Hepatocyte (in vitro differentiated cells): Measurements from ENCODE around the gene PPP6R2. TPM values are rescaled to one million over a fixed set of nuclear protein-coding genes. Genes with fewer than 3 reads are reported as not detected.

Experiments
- DNase-seq: peaks from one replicate; pipeline ENCODE4 v3.0.0-alpha.2; 2016; ENCODE audit warnings: low spot score
- H2AFZ ChIP-seq: fragments of 200-600 bp; sonication (generic); 2 replicates; pipeline ENCODE4 v1.6.0; 2016; ENCODE audit warnings: antibody characterized with exemption, mild to moderate bottlenecking
- H3K27ac ChIP-seq: fragments of 200-600 bp; sonication (generic); 2 replicates; pipeline ENCODE4 v1.5.1; 2016; ENCODE audit warnings: mild to moderate bottlenecking
- H3K27me3 ChIP-seq: fragments of 200-600 bp; sonication (generic); 2 replicates; pipeline ENCODE4 v1.6.1; 2016
- H3K36me3 ChIP-seq: fragments of 200-600 bp; sonication (generic); replicated peaks from 2 replicates; pipeline ENCODE4 v1.5.1; 2016; ENCODE audit warnings: low read depth; ENCODE audit not compliant: insufficient read depth
- H3K4me1 ChIP-seq: fragments of 200-600 bp; sonication (generic); 2 replicates; pipeline ENCODE4 v1.5.1; 2016; ENCODE audit warnings: mild to moderate bottlenecking, moderate library complexity; ENCODE audit not compliant: insufficient read depth
- H3K4me2 ChIP-seq: fragments of 200-600 bp; sonication (generic); 2 replicates; pipeline ENCODE4 v1.6.0; 2016
- H3K4me3 ChIP-seq: fragments of 200-600 bp; sonication (generic); 2 replicates; pipeline ENCODE4 v1.5.1; 2016; ENCODE audit warnings: mild to moderate bottlenecking
- H3K79me2 ChIP-seq: fragments of 200-600 bp; sonication (generic); 2 replicates; pipeline ENCODE4 v1.6.0; 2017; ENCODE audit warnings: mild to moderate bottlenecking
- H3K9me2 ChIP-seq: fragments of 200-600 bp; sonication (generic); replicated peaks from 2 replicates; pipeline ENCODE4 v1.6.0; 2017; ENCODE audit warnings: mild to moderate bottlenecking; ENCODE audit not compliant: insufficient read depth
- H3K9me3 ChIP-seq: fragments of 200-600 bp; sonication (generic); 2 replicates; pipeline ENCODE4 v1.5.1; 2016; ENCODE audit warnings: low read depth, mild to moderate bottlenecking
- H4K20me1 ChIP-seq: fragments of 200-600 bp; sonication (generic); 2 replicates; pipeline ENCODE4 v1.6.0; 2016; ENCODE audit warnings: mild to moderate bottlenecking; ENCODE audit not compliant: insufficient read depth, poor library complexity, severe bottlenecking
- CTCF ChIP-seq: fragments of 200-600 bp; sonication (generic); IDR thresholded peaks from 2 replicates; pipeline ENCODE4 v1.5.1; 2016; ENCODE audit warnings: antibody characterized with exemption, mild to moderate bottlenecking; ENCODE audit not compliant: poor library complexity
- EZH2 ChIP-seq: fragments of 200-600 bp; sonication (generic); IDR thresholded peaks from 2 replicates; pipeline ENCODE4 v1.6.1; 2016; ENCODE audit warnings: antibody characterized with exemption, mild to moderate bottlenecking, borderline replicate concordance
- EZH2phosphoT487 ChIP-seq: fragments of 200-600 bp; sonication (generic); IDR thresholded peaks from one replicate; pipeline ENCODE4 v1.6.1; 2018; ENCODE audit warnings: antibody characterized with exemption, mild to moderate bottlenecking, low read depth, moderate library complexity; ENCODE audit not compliant: unreplicated experiment, severe bottlenecking
- WGBS: methylation state at CpG from one replicate; pipeline ENCODE4 v1.1.6; 2016; ENCODE audit warnings: low lambda C conversion rate; ENCODE audit errors: missing lambda C conversion rate; 5-methylcytosine and 5-hydroxymethylcytosine counted together
- polyA plus RNA-seq: library from polyadenylated mRNA; unstranded; fragments of >200 nt; fragmentation: Nextera tagmentation; extraction: Ambion mirVana; gene quantifications from 2 replicates; pipeline ENCODE4 v1.2.1, GENCODE V29; 2016
- total RNA-seq: library from RNA; depleted of rRNA; stranded (reverse); fragments of >200 nt; gene quantifications from 2 replicates; pipeline ENCODE4 v1.2.3, GENCODE V29; 2014

Gene PPP6R2
- total and polyA plus RNA-seq, 2 experiments from 2014 or later: 47.0 to 57.9 TPM

- TF ChIP-seq EZH2phosphoT487 (no peak), CTCF (no peak), EZH2 (no peak)
- Histone ChIP-seq H3K27me3 (no peaks in the 10 kb centered on the region), H3K4me1 (peaks cover 19% of the 10 kb centered on the region), H3K79me2 (peaks cover 18% of the 10 kb centered on the region), H3K9me3 (no peaks in the 10 kb centered on the region), H3K4me2 (no peak overlapping the region), H3K4me3 (no peak overlapping the region), H2AFZ (no peak overlapping the region), H3K9me2 (no peaks in the 10 kb centered on the region), H3K36me3 (no peaks in the 10 kb centered on the region), H3K27ac (no peak overlapping the region), H4K20me1 (no peaks in the 10 kb centered on the region)
- no peak for DNase-seq
- WGBS: 89% methylated on average over 20 of the region's 21 CpGs
These were observed 33.0 kb upstream of the PPP6R2 start for GRCh38 chr22:50310031-50310722.

GRCh38 chr22:50310949-50311444 lies 32.1 kb upstream of the PPP6R2 start:
- Histone ChIP-seq H3K27me3 (no peaks in the 10 kb centered on the region), H3K9me3 (no peaks in the 10 kb centered on the region), H3K4me2 (no peak overlapping the region), H4K20me1 (no peaks in the 10 kb centered on the region), H3K79me2 (peaks cover 11% of the 10 kb centered on the region), H2AFZ (no peak overlapping the region), H3K27ac (no peak overlapping the region), H3K36me3 (no peaks in the 10 kb centered on the region), H3K4me1 (peaks cover 14% of the 10 kb centered on the region), H3K4me3 (no peak overlapping the region), H3K9me2 (no peaks in the 10 kb centered on the region)
- TF ChIP-seq EZH2phosphoT487: no peak
- no peak for TF ChIP-seq EZH2
- no peak for TF ChIP-seq CTCF
- no peak for DNase-seq
- WGBS: 92% methylated on average over 14 of the region's 16 CpGs

GRCh38 chr22:50311606-50312351 lies 31.3 kb upstream of the PPP6R2 start:
- DNase-seq: no peak
- Histone ChIP-seq H3K27ac (no peak overlapping the region), H3K79me2 (peaks cover 3% of the 10 kb centered on the region), H3K27me3 (no peaks in the 10 kb centered on the region), H3K4me3 (no peak overlapping the region), H2AFZ (no peak overlapping the region), H3K4me1 (peaks cover 14% of the 10 kb centered on the region), H3K9me3 (no peaks in the 10 kb centered on the region), H3K9me2 (no peaks in the 10 kb centered on the region), H4K20me1 (no peaks in the 10 kb centered on the region), H3K36me3 (no peaks in the 10 kb centered on the region), H3K4me2 (no peak overlapping the region)
- 92% methylated on average over 19 of the region's 23 CpGs for WGBS
- TF ChIP-seq EZH2phosphoT487 (no peak), CTCF (no peak), EZH2 (no peak)
